Liver (tissue), 9 donors: Measurements from ENCODE around the gene HDAC5. TPM values are rescaled to one million over a fixed set of nuclear protein-coding genes. Genes with fewer than 3 reads are reported as not detected.

ENCODE experiments used
- DNase-seq: peaks from one replicate; pipeline ENCODE4 v3.0.0-alpha.2; 2017; ENCODE audit warnings: low spot score
- H3K27ac ChIP-seq, 2 donors: one replicate each; pipeline ENCODE4 v1.7.0; 2013; ENCODE audit warnings: inconsistent platforms in 2 of 2, low read length in 2 of 2, control low read depth in 1 of 2, low read depth in 1 of 2, mild to moderate bottlenecking in 1 of 2
- H3K27me3 ChIP-seq, 4 donors: one replicate each; pipeline versions ENCODE4 v1.6.1 to v1.7.0; 2013; ENCODE audit warnings: low read length in 3 of 4, inconsistent platforms in 1 of 4, mild to moderate bottlenecking in 1 of 4, moderate library complexity in 1 of 4; ENCODE audit not compliant: control insufficient read depth in 4 of 4, insufficient read depth in 4 of 4
- H3K36me3 ChIP-seq, 4 donors: one replicate each; pipeline versions ENCODE4 v1.6.1 to v1.7.0; 2013; ENCODE audit warnings: low read length in 3 of 4, mild to moderate bottlenecking in 3 of 4, low read depth in 1 of 4, moderate library complexity in 1 of 4; ENCODE audit not compliant: control insufficient read depth in 4 of 4, insufficient read depth in 3 of 4
- H3K4me1 ChIP-seq, 4 donors: one replicate each; pipeline versions ENCODE4 v1.6.1 to v1.7.0; 2013; ENCODE audit warnings: low read length in 3 of 4, mild to moderate bottlenecking in 3 of 4, moderate library complexity in 1 of 4; ENCODE audit not compliant: control insufficient read depth in 4 of 4, insufficient read depth in 4 of 4
- H3K4me3 ChIP-seq, 3 donors: one replicate each; pipeline versions ENCODE4 v1.6.1 to v1.7.0; 2013; ENCODE audit warnings: low read length in 3 of 3, control low read depth in 1 of 3, low read depth in 1 of 3, mild to moderate bottlenecking in 1 of 3
- H3K9ac ChIP-seq, 2 donors: one replicate each; pipeline ENCODE4 v1.7.0; 2013; ENCODE audit warnings: low read length in 2 of 2, mild to moderate bottlenecking in 2 of 2, moderate library complexity in 2 of 2, control low read depth in 1 of 2, low read depth in 1 of 2
- H3K9me3 ChIP-seq, 4 donors: one replicate each; pipeline versions ENCODE4 v1.6.1 to v1.7.0; 2013; ENCODE audit warnings: low read length in 3 of 4; ENCODE audit not compliant: control insufficient read depth in 4 of 4
- ATF3 ChIP-seq: IDR thresholded peaks from 2 replicates; pipeline ENCODE4 v1.6.1; 2016; ENCODE audit warnings: antibody characterized with exemption
- CTCF ChIP-seq: fragments of 150-350 bp; IDR thresholded peaks from 2 replicates; pipeline ENCODE4 v1.5.1; 2017; ENCODE audit warnings: improper control_type of control experiment, low read depth, low read length; ENCODE audit not compliant: missing input control
- EGR1 ChIP-seq, 2 donors: IDR thresholded peaks; 2 replicates each; pipeline ENCODE4 v1.6.1; 2016 to 2018; ENCODE audit warnings: antibody characterized with exemption in 2 of 2, low read depth in 2 of 2
- FOXA1 ChIP-seq: IDR thresholded peaks from 2 replicates; pipeline ENCODE4 v1.6.1; 2016; ENCODE audit warnings: antibody characterized with exemption
- FOXA2 ChIP-seq: IDR thresholded peaks from 2 replicates; pipeline ENCODE4 v1.6.1; 2016; ENCODE audit warnings: antibody characterized with exemption
- GABPA ChIP-seq, 2 donors: IDR thresholded peaks in 1 of 2; conservative IDR thresholded peaks in 1 of 2; 2 replicates each; pipeline ENCODE4 v1.6.1; 2016; ENCODE audit warnings: antibody characterized with exemption in 2 of 2, mild to moderate bottlenecking in 1 of 2, moderate library complexity in 1 of 2
- HNF4A ChIP-seq, 2 donors: conservative IDR thresholded peaks; 2 replicates each; pipeline ENCODE4 v1.6.1; 2016; ENCODE audit warnings: antibody characterized with exemption in 2 of 2, mild to moderate bottlenecking in 2 of 2
- HNF4G ChIP-seq: IDR thresholded peaks from 2 replicates; pipeline ENCODE4 v1.6.1; 2016; ENCODE audit warnings: antibody characterized with exemption
- JUND ChIP-seq, 2 donors: IDR thresholded peaks; 2 replicates each; pipeline ENCODE4 v1.6.1; 2016; ENCODE audit warnings: antibody characterized with exemption in 2 of 2
- NR2F2 ChIP-seq: IDR thresholded peaks from 2 replicates; pipeline ENCODE4 v1.6.1; 2016; ENCODE audit warnings: antibody characterized with exemption
- RAD21 ChIP-seq, 2 donors: IDR thresholded peaks; 2 replicates each; pipeline ENCODE4 v1.6.1; 2016; ENCODE audit warnings: antibody characterized with exemption in 2 of 2, mild to moderate bottlenecking in 2 of 2
- RXRA ChIP-seq, 2 donors: IDR thresholded peaks; 2 replicates each; pipeline ENCODE4 v1.6.1; 2017 to 2018; ENCODE audit warnings: antibody characterized with exemption in 2 of 2, mild to moderate bottlenecking in 1 of 2
- SP1 ChIP-seq: IDR thresholded peaks from 2 replicates; pipeline ENCODE4 v1.6.1; 2018; ENCODE audit warnings: antibody characterized with exemption, mild to moderate bottlenecking
- TAF1 ChIP-seq: conservative IDR thresholded peaks from 2 replicates; pipeline ENCODE4 v1.6.1; 2016; ENCODE audit warnings: antibody characterized with exemption, mild to moderate bottlenecking
- ZBTB33 ChIP-seq: IDR thresholded peaks from 2 replicates; pipeline ENCODE4 v1.6.1; 2016; ENCODE audit warnings: antibody characterized with exemption
- WGBS: extraction: QIAGEN DNeasy Blood & Tissue Kit; methylation state at CpG from one replicate; pipeline ENCODE4 v1.1.7; 2013; 5-methylcytosine and 5-hydroxymethylcytosine counted together
- polyA plus RNA-seq, 2 donors: library from polyadenylated mRNA; stranded (reverse) in 1 of 2; unstranded in 1 of 2; fragments of 200-250 nt in 1 of 2; fragments of >200 nt in 1 of 2; fragmentation: Nextera tagmentation in 1 of 2; extraction: Ambion mirVana in 1 of 2; gene quantifications; one replicate each; pipeline versions ENCODE4 v1.2.1 to v1.2.3, GENCODE V29; 2013 to 2015
- total RNA-seq, 2 donors: library from RNA; depleted of rRNA; stranded (reverse); fragments of >200 nt; gene quantifications; one replicate each; pipeline ENCODE4 v1.2.3, GENCODE V29; 2014
- TF ChIP-seq, protein P1 (sequence below): IDR thresholded peaks from 2 replicates; pipeline ENCODE4 v1.6.1; 2016; ENCODE audit warnings: antibody characterized with exemption, mild to moderate bottlenecking
- donor health status: healthy.
- donor health status: healthy.
- donor health status: healthy.
- donor health status: healthy.
- donor health status: healthy.

Gene HDAC5
- total and polyA plus RNA-seq, 4 donors = 5.8 to 20.3 (median 14.4) TPM

GRCh38 chr17:44094701-44095387 lies 28.6 kb downstream of the HDAC5 start:
- Histone ChIP-seq H3K4me1 (peaks cover 14 to 41% (median 26%) of the 10 kb centered on the region in 4 donors), H3K27ac (peak overlapping the region; percentile 36 to 76)
- TF ChIP-seq, protein P1, sequence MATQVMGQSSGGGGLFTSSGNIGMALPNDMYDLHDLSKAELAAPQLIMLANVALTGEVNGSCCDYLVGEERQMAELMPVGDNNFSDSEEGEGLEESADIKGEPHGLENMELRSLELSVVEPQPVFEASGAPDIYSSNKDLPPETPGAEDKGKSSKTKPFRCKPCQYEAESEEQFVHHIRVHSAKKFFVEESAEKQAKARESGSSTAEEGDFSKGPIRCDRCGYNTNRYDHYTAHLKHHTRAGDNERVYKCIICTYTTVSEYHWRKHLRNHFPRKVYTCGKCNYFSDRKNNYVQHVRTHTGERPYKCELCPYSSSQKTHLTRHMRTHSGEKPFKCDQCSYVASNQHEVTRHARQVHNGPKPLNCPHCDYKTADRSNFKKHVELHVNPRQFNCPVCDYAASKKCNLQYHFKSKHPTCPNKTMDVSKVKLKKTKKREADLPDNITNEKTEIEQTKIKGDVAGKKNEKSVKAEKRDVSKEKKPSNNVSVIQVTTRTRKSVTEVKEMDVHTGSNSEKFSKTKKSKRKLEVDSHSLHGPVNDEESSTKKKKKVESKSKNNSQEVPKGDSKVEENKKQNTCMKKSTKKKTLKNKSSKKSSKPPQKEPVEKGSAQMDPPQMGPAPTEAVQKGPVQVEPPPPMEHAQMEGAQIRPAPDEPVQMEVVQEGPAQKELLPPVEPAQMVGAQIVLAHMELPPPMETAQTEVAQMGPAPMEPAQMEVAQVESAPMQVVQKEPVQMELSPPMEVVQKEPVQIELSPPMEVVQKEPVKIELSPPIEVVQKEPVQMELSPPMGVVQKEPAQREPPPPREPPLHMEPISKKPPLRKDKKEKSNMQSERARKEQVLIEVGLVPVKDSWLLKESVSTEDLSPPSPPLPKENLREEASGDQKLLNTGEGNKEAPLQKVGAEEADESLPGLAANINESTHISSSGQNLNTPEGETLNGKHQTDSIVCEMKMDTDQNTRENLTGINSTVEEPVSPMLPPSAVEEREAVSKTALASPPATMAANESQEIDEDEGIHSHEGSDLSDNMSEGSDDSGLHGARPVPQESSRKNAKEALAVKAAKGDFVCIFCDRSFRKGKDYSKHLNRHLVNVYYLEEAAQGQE = no peak
- TF ChIP-seq RXRA (IDR thresholded peaks at IDR 0.05) = no peak
- TF ChIP-seq SP1 = no peak
- no peak for TF ChIP-seq FOXA1
- TF ChIP-seq TAF1 = no peak

GRCh38 chr17:44093231-44093900 lies 30.1 kb downstream of the HDAC5 start:
- no peak overlapping the region for H3K9ac ChIP-seq
- WGBS = 94% methylated on average over 21 of the region's 21 CpGs
- H3K36me3 ChIP-seq = peaks cover 13 to 26% (median 18%) of the 10 kb centered on the region in 4 donors
- DNase-seq = no peak
- peaks cover 14 to 32% (median 22%) of the 10 kb centered on the region in 4 donors for H3K4me1 ChIP-seq
- TF ChIP-seq NR2F2 (no peak), CTCF (no peak), GABPA (IDR thresholded peaks at IDR 0.05 in 1 of 2, conservative IDR thresholded peaks at IDR 0.05 in 1 of 2) (no peak), ATF3 (no peak), HNF4A (conservative IDR thresholded peaks at IDR 0.05) (no peak), FOXA1 (no peak), ZBTB33 (no peak), RAD21 (IDR thresholded peaks at IDR 0.05) (no peak), FOXA2 (no peak), EGR1 (IDR thresholded peaks at IDR 0.05; ENCODE audit: low read depth in 2 of 2) (no peak), RXRA (IDR thresholded peaks at IDR 0.05) (no peak), HNF4G (no peak), JUND (IDR thresholded peaks at IDR 0.05) (no peak)
- TF ChIP-seq, protein P1 = no peak
- H3K27ac ChIP-seq = no peak overlapping the region
- H3K4me3 ChIP-seq = no peak overlapping the region
- H3K9me3 ChIP-seq = no peaks in the 10 kb centered on the region
- H3K27me3 ChIP-seq = no peaks in the 10 kb centered on the region

More at GRCh38 chr17:44094701-44095387, 28.6 kb downstream of the HDAC5 start:
- 87% methylated on average over 8 of the region's 8 CpGs for WGBS
- Histone ChIP-seq H3K4me3 (no peak overlapping the region), H3K9ac (no peak overlapping the region), H3K36me3 (peaks cover 8 to 21% (median 17%) of the 10 kb centered on the region in 4 donors), H3K27me3 (no peaks in the 10 kb centered on the region), H3K9me3 (no peaks in the 10 kb centered on the region)
- no peak for DNase-seq
